ENCODE results near the gene INSR.

DNA sequence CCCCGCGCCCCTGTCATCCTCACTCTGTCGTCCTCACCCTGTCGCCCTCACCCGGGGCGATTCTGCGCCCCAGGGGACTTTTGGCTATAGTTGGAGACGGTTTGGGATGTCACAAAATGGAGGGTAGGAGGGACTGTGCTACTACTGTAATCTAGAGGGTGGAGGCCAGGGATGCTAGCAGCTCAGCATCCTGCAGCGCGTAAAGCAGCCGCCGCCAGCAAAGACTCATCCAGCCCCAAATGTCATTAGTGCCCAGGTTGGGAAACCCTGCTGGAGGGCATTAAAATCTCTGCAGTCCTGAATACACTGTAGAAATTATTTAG, 224.3 kb downstream of the INSR start:
- TF ChIP-seq CTBP1 (IDR thresholded peaks at IDR 0.05; ENCODE audit: borderline replicate concordance) (no peak), FOXA1 (IDR thresholded peaks at IDR 0.05) (no peak), SP1 (IDR thresholded peaks at IDR 0.05) (no peak), FOXK2 (IDR thresholded peaks at IDR 0.05) (no peak), SUZ12 (IDR thresholded peaks at IDR 0.05) (no peak), HDGF (IDR thresholded peaks at IDR 0.05; ENCODE audit: borderline replicate concordance) (no peak), ELF4 (IDR thresholded peaks at IDR 0.05) (no peak), BHLHE40 (IDR thresholded peaks at IDR 0.05; ENCODE audit: borderline replicate concordance) (no peak)
- TF ChIP-seq, protein P1, sequence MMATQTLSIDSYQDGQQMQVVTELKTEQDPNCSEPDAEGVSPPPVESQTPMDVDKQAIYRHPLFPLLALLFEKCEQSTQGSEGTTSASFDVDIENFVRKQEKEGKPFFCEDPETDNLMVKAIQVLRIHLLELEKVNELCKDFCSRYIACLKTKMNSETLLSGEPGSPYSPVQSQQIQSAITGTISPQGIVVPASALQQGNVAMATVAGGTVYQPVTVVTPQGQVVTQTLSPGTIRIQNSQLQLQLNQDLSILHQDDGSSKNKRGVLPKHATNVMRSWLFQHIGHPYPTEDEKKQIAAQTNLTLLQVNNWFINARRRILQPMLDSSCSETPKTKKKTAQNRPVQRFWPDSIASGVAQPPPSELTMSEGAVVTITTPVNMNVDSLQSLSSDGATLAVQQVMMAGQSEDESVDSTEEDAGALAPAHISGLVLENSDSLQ (IDR thresholded peaks at IDR 0.05) = no peak
